HL-60 (cell line): ENCODE results near the gene SPSB4.

ENCODE experiments used
- CTCF ChIP-seq: IDR thresholded peaks from one replicate; pipeline ENCODE4 v1.5.1; 2011; ENCODE audit warnings: low read length, control low read depth, inconsistent platforms; ENCODE audit not compliant: insufficient read depth
- GABPA ChIP-seq: IDR thresholded peaks from 2 replicates; pipeline ENCODE4 v1.6.1; 2012; ENCODE audit warnings: low read depth
- POLR2AphosphoS5 ChIP-seq: IDR thresholded peaks from 2 replicates; pipeline ENCODE4 v1.6.1; 2012; ENCODE audit warnings: low read depth
- REST ChIP-seq: IDR thresholded peaks from 2 replicates; pipeline ENCODE4 v1.6.1; 2012; ENCODE audit warnings: low read depth; ENCODE audit not compliant: insufficient replicate concordance

- no peak for TF ChIP-seq CTCF
- no peak for TF ChIP-seq POLR2AphosphoS5
- no peak for TF ChIP-seq REST
- no peak for TF ChIP-seq GABPA
Measured at GRCh38 chr3:141094790-141095545, 43.8 kb downstream of the SPSB4 start.
